H9 (cell line): Measurements from ENCODE around the gene RRP12. TPM values are rescaled to one million over a fixed set of nuclear protein-coding genes. Genes with fewer than 3 reads are reported as not detected.

Experiments used
- DNase-seq: peaks from one replicate; pipeline ENCODE4 v3.0.0-alpha.2; 2017
- H2AFZ ChIP-seq: one replicate; pipeline ENCODE4 v1.6.1; 2013; ENCODE audit warnings: mild to moderate bottlenecking, low read length, control low read depth, moderate library complexity
- H2AK5ac ChIP-seq: 2 replicates; pipeline ENCODE4 v1.6.1; 2013; ENCODE audit warnings: low read length, control low read depth, mixed read lengths; ENCODE audit not compliant: insufficient read length
- H2BK120ac ChIP-seq: one replicate; pipeline ENCODE4 v1.6.1; 2013; ENCODE audit warnings: low read depth, mild to moderate bottlenecking, low read length, control low read depth, inconsistent platforms; ENCODE audit not compliant: poor library complexity, severe bottlenecking
- H2BK12ac ChIP-seq: 2 replicates; pipeline ENCODE4 v1.6.1; 2013; ENCODE audit warnings: low read length, control low read depth, mixed read lengths, low read depth; ENCODE audit not compliant: insufficient read length
- H2BK15ac ChIP-seq: 2 replicates; pipeline ENCODE4 v1.6.1; 2013; ENCODE audit warnings: low read depth, low read length, control low read depth
- H2BK20ac ChIP-seq: one replicate; pipeline ENCODE4 v1.6.1; 2013; ENCODE audit warnings: low read depth, mild to moderate bottlenecking, low read length, control low read depth, inconsistent platforms; ENCODE audit not compliant: poor library complexity, severe bottlenecking
- H2BK5ac ChIP-seq: 2 replicates; pipeline ENCODE4 v1.6.1; 2013; ENCODE audit warnings: low read length, control low read depth, mixed read lengths; ENCODE audit not compliant: insufficient read length
- H3K14ac ChIP-seq: 2 replicates; pipeline ENCODE4 v1.6.1; 2013; ENCODE audit warnings: low read length, control low read depth; ENCODE audit not compliant: insufficient read depth
- H3K18ac ChIP-seq: 2 replicates; pipeline ENCODE4 v1.6.1; 2013; ENCODE audit warnings: low read depth, mild to moderate bottlenecking, mixed read lengths, low read length, control low read depth; ENCODE audit not compliant: insufficient read length
- H3K23ac ChIP-seq: 2 replicates; pipeline ENCODE4 v1.6.1; 2013; ENCODE audit warnings: low read length, control low read depth, mixed read lengths, low read depth; ENCODE audit not compliant: insufficient read length
- H3K23me2 ChIP-seq: 2 replicates; pipeline ENCODE4 v1.6.1; 2013; ENCODE audit warnings: low read depth, mild to moderate bottlenecking, mixed read lengths, low read length, control low read depth; ENCODE audit not compliant: insufficient read length, poor library complexity, severe bottlenecking
- H3K27ac ChIP-seq: 2 replicates; pipeline ENCODE4 v1.5.1; 2013; ENCODE audit warnings: low read length, control low read depth, mixed read lengths, low read depth; ENCODE audit not compliant: insufficient read length
- H3K27me3 ChIP-seq: 2 replicates; pipeline ENCODE4 v1.6.1; 2013; ENCODE audit warnings: low read length, control low read depth, inconsistent platforms; ENCODE audit not compliant: insufficient read depth
- H3K4ac ChIP-seq: 2 replicates; pipeline ENCODE4 v1.6.1; 2013; ENCODE audit warnings: low read depth, mild to moderate bottlenecking, control low read depth, inconsistent platforms, low read length, moderate library complexity
- H3K4me1 ChIP-seq: 2 replicates; pipeline ENCODE4 v1.6.1; 2013; ENCODE audit warnings: low read length, control low read depth, inconsistent platforms; ENCODE audit not compliant: insufficient read depth
- H3K4me2 ChIP-seq: 2 replicates; pipeline ENCODE4 v1.6.1; 2013; ENCODE audit warnings: low read length, control low read depth, mixed read lengths; ENCODE audit not compliant: insufficient read length, insufficient read depth
- H3K56ac ChIP-seq: 2 replicates; pipeline ENCODE4 v1.6.1; 2013; ENCODE audit warnings: low read depth, mild to moderate bottlenecking, mixed read lengths, low read length, control low read depth; ENCODE audit not compliant: insufficient read length
- H3K79me1 ChIP-seq: 2 replicates; pipeline ENCODE4 v1.6.1; 2013; ENCODE audit warnings: low read depth, mild to moderate bottlenecking, moderate library complexity, low read length, control low read depth, inconsistent platforms; ENCODE audit not compliant: insufficient read depth, poor library complexity, severe bottlenecking
- H3K79me2 ChIP-seq: 2 replicates; pipeline ENCODE4 v1.6.1; 2013; ENCODE audit warnings: low read length, control low read depth, inconsistent platforms; ENCODE audit not compliant: insufficient read depth
- H3K9ac ChIP-seq: 2 replicates; pipeline ENCODE4 v1.6.1; 2013; ENCODE audit warnings: low read length, control low read depth, mixed read lengths; ENCODE audit not compliant: insufficient read length; ENCODE audit errors: extremely low read depth
- H3K9me3 ChIP-seq: one replicate; pipeline ENCODE4 v1.6.1; 2013; ENCODE audit warnings: low read depth, low read length, inconsistent platforms; ENCODE audit not compliant: control insufficient read depth
- H3T11ph ChIP-seq: one replicate; pipeline ENCODE4 v1.6.1; 2013; ENCODE audit warnings: mild to moderate bottlenecking, low read length, control low read depth, inconsistent platforms
- H4K20me1 ChIP-seq: one replicate; pipeline ENCODE4 v1.6.1; 2013; ENCODE audit not compliant: control insufficient read depth, insufficient read length, insufficient read depth
- H4K5ac ChIP-seq: 2 replicates; pipeline ENCODE4 v1.6.1; 2013; ENCODE audit warnings: low read depth, mild to moderate bottlenecking, mixed read lengths, low read length, control low read depth; ENCODE audit not compliant: insufficient read length
- H4K8ac ChIP-seq: replicated peaks from 2 replicates; pipeline ENCODE4 v1.6.1; 2013; ENCODE audit warnings: low read length, control low read depth, mixed read lengths, low read depth; ENCODE audit not compliant: insufficient read length
- H4K91ac ChIP-seq: 2 replicates; pipeline ENCODE4 v1.6.1; 2013; ENCODE audit warnings: low read depth, mild to moderate bottlenecking, moderate library complexity, mixed read lengths, low read length, control low read depth; ENCODE audit not compliant: insufficient read length
- H3K27ac Mint-ChIP-seq, 3 experiments: 2 replicates in 2 of 3; 3 replicates in 1 of 3; pipeline ENCODE4 v1.8.0; 2020 to 2021; ENCODE audit warnings: mixed read lengths in 3 of 3, mild to moderate bottlenecking in 1 of 3, moderate library complexity in 1 of 3
- H3K27me3 Mint-ChIP-seq: 2 replicates; pipeline ENCODE4 v1.8.0; 2021; ENCODE audit warnings: low read depth, mild to moderate bottlenecking, moderate library complexity, mixed read lengths
- H3K36me3 Mint-ChIP-seq, 3 experiments: 2 replicates in 2 of 3; 3 replicates in 1 of 3; pipeline ENCODE4 v1.8.0; 2020 to 2021; ENCODE audit warnings: low read depth in 3 of 3, mixed read lengths in 3 of 3; ENCODE audit not compliant: insufficient read depth in 1 of 3
- H3K4me1 Mint-ChIP-seq, 2 experiments: 2 replicates each; pipeline ENCODE4 v1.8.0; 2020; ENCODE audit warnings: mixed read lengths in 2 of 2
- H3K4me3 Mint-ChIP-seq, 2 experiments: 2 replicates in 1 of 2; 3 replicates in 1 of 2; pipeline ENCODE4 v1.8.0; 2020 to 2021; ENCODE audit warnings: mild to moderate bottlenecking in 2 of 2, mixed read lengths in 2 of 2, moderate library complexity in 1 of 2
- H3K9me3 Mint-ChIP-seq, 2 experiments: 2 replicates in 1 of 2; 3 replicates in 1 of 2; pipeline ENCODE4 v1.8.0; 2020; ENCODE audit warnings: mild to moderate bottlenecking in 2 of 2, mixed read lengths in 2 of 2, moderate library complexity in 1 of 2
- WGBS: extraction: QIAGEN DNeasy Blood & Tissue Kit; methylation state at CpG from one replicate; pipeline ENCODE4 v1.1.7; 2013; ENCODE audit warnings: missing lambda C conversion rate, low lambda C conversion rate, mixed read lengths; ENCODE audit not compliant: insufficient read length; ENCODE audit errors: extremely low coverage; 5-methylcytosine and 5-hydroxymethylcytosine counted together
- total RNA-seq: library from RNA; stranded (reverse); gene quantifications from 2 replicates; pipeline ENCODE4 v1.2.1, GENCODE V29; 2021
- TF ChIP-seq, protein P1 (sequence below): fragments of 200-600 bp; sonication (generic); conservative IDR thresholded peaks from 3 replicates; pipeline ENCODE4 v1.8.0; 2021; ENCODE audit warnings: antibody characterized with exemption, mild to moderate bottlenecking

The RRP12 gene
- total RNA-seq, 1 experiment from 2014 or later, result 71.6 TPM

DNA sequence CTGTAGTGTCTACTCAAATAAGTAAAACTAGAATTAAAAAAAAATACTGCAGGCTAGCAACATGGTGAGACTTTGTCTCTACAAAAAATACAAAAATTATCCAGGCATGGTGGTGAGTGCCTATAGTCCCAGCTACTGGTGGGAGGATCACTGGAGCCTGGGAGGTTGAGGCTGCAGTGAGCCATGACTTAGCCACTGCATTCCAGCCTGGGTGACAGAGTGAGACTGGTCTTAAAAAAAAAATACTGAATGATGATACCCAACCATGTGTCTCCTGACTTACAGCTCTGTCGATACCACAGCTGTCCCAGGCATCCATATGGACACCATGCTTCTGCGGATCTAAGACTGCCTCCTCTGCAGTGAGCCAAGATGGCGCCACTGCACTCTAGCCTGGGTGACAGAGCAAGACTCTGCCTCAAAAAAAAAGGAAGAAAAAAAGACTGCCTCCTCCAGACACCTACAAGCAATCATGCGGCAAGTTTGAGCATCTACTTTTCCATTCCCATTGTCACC is 90.0 kb downstream of the RRP12 start:
- no peaks in the 10 kb centered on the region for H3K27me3 ChIP-seq
- H3K4ac ChIP-seq, result no peak overlapping the region
- DNase-seq, result no peak
- H3K56ac ChIP-seq, result no peak overlapping the region
- H4K8ac ChIP-seq, result no peak overlapping the region
- no peak overlapping the region for H3K4me2 ChIP-seq
- no peak overlapping the region for H2BK12ac ChIP-seq
- no peak overlapping the region for H2AK5ac ChIP-seq
- no peaks in the 10 kb centered on the region for H3K9me3 Mint-ChIP-seq
- WGBS, result no CpG with 5 or more reads among the region's 4 CpGs
- no peaks in the 10 kb centered on the region for H3K9me3 ChIP-seq
- H3K4me1 Mint-ChIP-seq, result no peaks in the 10 kb centered on the region
- H3K4me1 ChIP-seq, result no peaks in the 10 kb centered on the region
- no peaks in the 10 kb centered on the region for H3K79me1 ChIP-seq
- no peak overlapping the region for H2BK5ac ChIP-seq
- H3K14ac ChIP-seq, result no peak overlapping the region
- H4K20me1 ChIP-seq, result no peaks in the 10 kb centered on the region
- no peak overlapping the region for H2BK20ac ChIP-seq
- no peak overlapping the region for H2BK15ac ChIP-seq
- no peak overlapping the region for H4K5ac ChIP-seq
- no peak overlapping the region for H4K91ac ChIP-seq
- H2BK120ac ChIP-seq, result no peak overlapping the region
- H3K23me2 ChIP-seq, result no peaks in the 10 kb centered on the region
- no peak overlapping the region for H3K27ac Mint-ChIP-seq
- H3T11ph ChIP-seq, result no peak overlapping the region
- H3K18ac ChIP-seq, result no peak overlapping the region
- H3K79me2 ChIP-seq, result no peaks in the 10 kb centered on the region
- H3K9ac ChIP-seq, result no peak overlapping the region
- TF ChIP-seq, protein P1, sequence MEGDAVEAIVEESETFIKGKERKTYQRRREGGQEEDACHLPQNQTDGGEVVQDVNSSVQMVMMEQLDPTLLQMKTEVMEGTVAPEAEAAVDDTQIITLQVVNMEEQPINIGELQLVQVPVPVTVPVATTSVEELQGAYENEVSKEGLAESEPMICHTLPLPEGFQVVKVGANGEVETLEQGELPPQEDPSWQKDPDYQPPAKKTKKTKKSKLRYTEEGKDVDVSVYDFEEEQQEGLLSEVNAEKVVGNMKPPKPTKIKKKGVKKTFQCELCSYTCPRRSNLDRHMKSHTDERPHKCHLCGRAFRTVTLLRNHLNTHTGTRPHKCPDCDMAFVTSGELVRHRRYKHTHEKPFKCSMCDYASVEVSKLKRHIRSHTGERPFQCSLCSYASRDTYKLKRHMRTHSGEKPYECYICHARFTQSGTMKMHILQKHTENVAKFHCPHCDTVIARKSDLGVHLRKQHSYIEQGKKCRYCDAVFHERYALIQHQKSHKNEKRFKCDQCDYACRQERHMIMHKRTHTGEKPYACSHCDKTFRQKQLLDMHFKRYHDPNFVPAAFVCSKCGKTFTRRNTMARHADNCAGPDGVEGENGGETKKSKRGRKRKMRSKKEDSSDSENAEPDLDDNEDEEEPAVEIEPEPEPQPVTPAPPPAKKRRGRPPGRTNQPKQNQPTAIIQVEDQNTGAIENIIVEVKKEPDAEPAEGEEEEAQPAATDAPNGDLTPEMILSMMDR, result no peak
- H3K4me3 Mint-ChIP-seq, result no peak overlapping the region
- no peak overlapping the region for H3K23ac ChIP-seq
- H3K27me3 Mint-ChIP-seq, result no peaks in the 10 kb centered on the region; the same call in 1 of the 2 replicates
- H3K36me3 Mint-ChIP-seq, result no peaks in the 10 kb centered on the region
- no peak overlapping the region for H3K27ac ChIP-seq
- no peak overlapping the region for H2AFZ ChIP-seq
